ENCODE measurements around the gene ARL14. TPM values are rescaled to one million over a fixed set of nuclear protein-coding genes. Genes with fewer than 3 reads are reported as not detected.
A peak's percentile ranks its signal among the peaks of the same experiment; 100 is the strongest.

Gene ARL14
- total RNA-seq, 5 donors from 2014 or later (not counting 1 experiment from before 2014, with no cell fraction given): not detected

- H3K9me3 Mint-ChIP-seq: no peaks in the 10 kb centered on the region
- H3K4me1 Mint-ChIP-seq: no peaks in the 10 kb centered on the region
- H3K4me3 ChIP-seq (ENCODE audit: control insufficient read depth in 1 of 2, extremely low read depth in 1 of 2, low read length in 1 of 2): no peak overlapping the region
- no peaks in the 10 kb centered on the region for H3K4me1 ChIP-seq (ENCODE audit: control insufficient read depth in 1 of 2, extremely low read depth in 1 of 2, insufficient read depth in 2 of 2, low read length in 2 of 2)
- no peak overlapping the region for H3K27ac Mint-ChIP-seq
- H3K36me3 ChIP-seq (ENCODE audit: control insufficient read depth in 2 of 2, extremely low read depth in 1 of 2, insufficient read depth in 1 of 2, low read length in 1 of 2): no peaks in the 10 kb centered on the region
- H3K4me3 Mint-ChIP-seq: no peak overlapping the region
- H3K27me3 Mint-ChIP-seq: peaks cover 6 to 9% of the 10 kb centered on the region in 2 donors
- ATAC-seq (replicated peaks in 1 of 4) (no peak), DNase-seq (no peak)
- ChIA-PET CTCF (no interaction called here), POLR2A (no interaction called here)
- H3K9me3 ChIP-seq: no peaks in the 10 kb centered on the region
- H3K27ac ChIP-seq (ENCODE audit: low read length): no peak overlapping the region
- no CpG with 5 or more reads among the region's 2 CpGs for WGBS (ENCODE audit: insufficient coverage)
- H3K27me3 ChIP-seq (replicated peaks in 1 of 2; ENCODE audit: control insufficient read depth in 2 of 2, extremely low read depth in 1 of 2, insufficient read depth in 2 of 2, low read length in 1 of 2): peaks cover 0 to 8% of the 10 kb centered on the region in 2 experiments
- no peaks in the 10 kb centered on the region for H3K36me3 Mint-ChIP-seq
Observed at GRCh38 chr3:160684368-160684740, 7.4 kb downstream of the ARL14 start.

GRCh38 chr3:160685144-160685766 lies 8.3 kb downstream of the ARL14 start:
- no peaks in the 10 kb centered on the region for H3K9me3 Mint-ChIP-seq
- no peaks in the 10 kb centered on the region for H3K36me3 Mint-ChIP-seq
- Histone ChIP-seq H3K27me3 (replicated peaks in 1 of 2; ENCODE audit: control insufficient read depth in 2 of 2, extremely low read depth in 1 of 2, insufficient read depth in 2 of 2, low read length in 1 of 2) (peaks cover 0 to 8% of the 10 kb centered on the region in 2 experiments), H3K36me3 (ENCODE audit: control insufficient read depth in 2 of 2, extremely low read depth in 1 of 2, insufficient read depth in 1 of 2, low read length in 1 of 2) (no peaks in the 10 kb centered on the region), H3K4me3 (ENCODE audit: control insufficient read depth in 1 of 2, extremely low read depth in 1 of 2, low read length in 1 of 2) (no peak overlapping the region), H3K27ac (ENCODE audit: low read length) (no peak overlapping the region), H3K4me1 (ENCODE audit: control insufficient read depth in 1 of 2, extremely low read depth in 1 of 2, insufficient read depth in 2 of 2, low read length in 2 of 2) (no peaks in the 10 kb centered on the region), H3K9me3 (no peaks in the 10 kb centered on the region)
- H3K4me1 Mint-ChIP-seq: no peaks in the 10 kb centered on the region
- ChIA-PET CTCF (interaction anchor here (0.6 to 1.2 kb wide), 3 partner anchors 9 to 756 kb away, joined by 3 to 5 read pairs (median 3); no protein-coding TSS in a partner anchor), POLR2A (no interaction called here)
- no peak for ATAC-seq (replicated peaks in 1 of 4)
- H3K27ac Mint-ChIP-seq: no peak overlapping the region
- WGBS (ENCODE audit: insufficient coverage): no CpG with 5 or more reads among the region's 1 CpG
- DNase-seq: no peak
- H3K27me3 Mint-ChIP-seq: peaks cover 6 to 9% of the 10 kb centered on the region in 2 donors
- no peak overlapping the region for H3K4me3 Mint-ChIP-seq

- H3K36me3 ChIP-seq (ENCODE audit: control insufficient read depth in 2 of 2, extremely low read depth in 1 of 2, insufficient read depth in 1 of 2, low read length in 1 of 2): no peaks in the 10 kb centered on the region
- ChIA-PET CTCF (interaction anchor here (1.0 to 2.6 kb wide), 5 partner anchors 9 to 737 kb away, joined by 3 to 11 read pairs (median 4); no protein-coding TSS in a partner anchor), POLR2A (no interaction called here)
- H3K4me1 ChIP-seq (ENCODE audit: control insufficient read depth in 1 of 2, extremely low read depth in 1 of 2, insufficient read depth in 2 of 2, low read length in 2 of 2): no peaks in the 10 kb centered on the region
- H3K4me3 ChIP-seq (ENCODE audit: control insufficient read depth in 1 of 2, extremely low read depth in 1 of 2, low read length in 1 of 2): no peak overlapping the region
- no peak overlapping the region for H3K27ac ChIP-seq (ENCODE audit: low read length)
- Mint-ChIP-seq H3K27ac (no peak overlapping the region), H3K9me3 (no peaks in the 10 kb centered on the region), H3K27me3 (peaks cover 4 to 6% of the 10 kb centered on the region in 2 donors), H3K4me3 (no peak overlapping the region), H3K4me1 (no peaks in the 10 kb centered on the region), H3K36me3 (no peaks in the 10 kb centered on the region)
- DNase-seq: peak in 1 of 35 experiments; percentile 33
- no CpG with 5 or more reads among the region's 6 CpGs for WGBS (ENCODE audit: insufficient coverage)
- ATAC-seq (replicated peaks in 1 of 4): no peak
- H3K9me3 ChIP-seq: no peaks in the 10 kb centered on the region
- peaks cover 0 to 3% of the 10 kb centered on the region in 2 experiments for H3K27me3 ChIP-seq (replicated peaks in 1 of 2; ENCODE audit: control insufficient read depth in 2 of 2, extremely low read depth in 1 of 2, insufficient read depth in 2 of 2, low read length in 1 of 2)
Observed at GRCh38 chr3:160686955-160687535, 10.1 kb downstream of the ARL14 start.

GRCh38 chr3:160691151-160691550 lies 14.2 kb downstream of the ARL14 start:
- peaks cover 0 to 8% (median 5%) of the 10 kb centered on the region in 3 donors for H3K4me1 Mint-ChIP-seq
- no peaks in the 10 kb centered on the region for H3K27me3 Mint-ChIP-seq
- no peak overlapping the region for H3K4me3 Mint-ChIP-seq
- H3K27me3 ChIP-seq (replicated peaks in 1 of 2; ENCODE audit: control insufficient read depth in 2 of 2, extremely low read depth in 1 of 2, insufficient read depth in 2 of 2, low read length in 1 of 2): peaks cover 0 to 2% of the 10 kb centered on the region in 2 experiments
- ChIA-PET CTCF (no interaction called here), POLR2A (interaction anchor here (0.6 kb wide), 2 partner anchors 55 to 453 kb away, joined by 3 read pairs; no protein-coding TSS in a partner anchor)
- H3K4me3 ChIP-seq (ENCODE audit: control insufficient read depth in 1 of 2, extremely low read depth in 1 of 2, low read length in 1 of 2): no peak overlapping the region
- no peak for DNase-seq
- H3K27ac Mint-ChIP-seq: no peak overlapping the region
- H3K36me3 ChIP-seq (ENCODE audit: control insufficient read depth in 2 of 2, extremely low read depth in 1 of 2, insufficient read depth in 1 of 2, low read length in 1 of 2): no peaks in the 10 kb centered on the region
- WGBS (ENCODE audit: insufficient coverage): no CpG with 5 or more reads among the region's 1 CpG
- H3K9me3 Mint-ChIP-seq: no peaks in the 10 kb centered on the region
- H3K36me3 Mint-ChIP-seq: no peaks in the 10 kb centered on the region
- H3K4me1 ChIP-seq (ENCODE audit: control insufficient read depth in 1 of 2, extremely low read depth in 1 of 2, insufficient read depth in 2 of 2, low read length in 2 of 2): no peaks in the 10 kb centered on the region
- ATAC-seq (replicated peaks in 1 of 4): no peak
- no peaks in the 10 kb centered on the region for H3K9me3 ChIP-seq
- no peak overlapping the region for H3K27ac ChIP-seq (ENCODE audit: low read length)

GRCh38 chr3:160691962-160692361 lies 15.0 kb downstream of the ARL14 start:
- CTCF ChIA-PET: no interaction called here
- H3K27me3 Mint-ChIP-seq: no peaks in the 10 kb centered on the region
- no peak for ATAC-seq (replicated peaks in 1 of 4)
- no peaks in the 10 kb centered on the region for H3K27me3 ChIP-seq (replicated peaks in 1 of 2; ENCODE audit: control insufficient read depth in 2 of 2, extremely low read depth in 1 of 2, insufficient read depth in 2 of 2, low read length in 1 of 2)
- no peak overlapping the region for H3K4me3 Mint-ChIP-seq
- POLR2A ChIA-PET: no interaction called here
- no peak overlapping the region for H3K27ac ChIP-seq (ENCODE audit: low read length)
- 80% methylated on average over 1 of the region's 4 CpGs for WGBS (ENCODE audit: insufficient coverage)
- H3K36me3 ChIP-seq (ENCODE audit: control insufficient read depth in 2 of 2, extremely low read depth in 1 of 2, insufficient read depth in 1 of 2, low read length in 1 of 2): no peaks in the 10 kb centered on the region
- no peak overlapping the region for H3K4me3 ChIP-seq (ENCODE audit: control insufficient read depth in 1 of 2, extremely low read depth in 1 of 2, low read length in 1 of 2)
- H3K9me3 Mint-ChIP-seq: no peaks in the 10 kb centered on the region
- H3K36me3 Mint-ChIP-seq: no peaks in the 10 kb centered on the region
- H3K27ac Mint-ChIP-seq: no peak overlapping the region
- H3K4me1 ChIP-seq (ENCODE audit: control insufficient read depth in 1 of 2, extremely low read depth in 1 of 2, insufficient read depth in 2 of 2, low read length in 2 of 2): no peaks in the 10 kb centered on the region
- peaks cover 0 to 8% (median 5%) of the 10 kb centered on the region in 3 donors for H3K4me1 Mint-ChIP-seq
- no peak for DNase-seq
- H3K9me3 ChIP-seq: no peaks in the 10 kb centered on the region

GRCh38 chr3:160693191-160693590 lies 16.2 kb downstream of the ARL14 start:
- no peaks in the 10 kb centered on the region for H3K4me1 ChIP-seq (ENCODE audit: control insufficient read depth in 1 of 2, extremely low read depth in 1 of 2, insufficient read depth in 2 of 2, low read length in 2 of 2)
- H3K27ac Mint-ChIP-seq: no peak overlapping the region
- H3K36me3 ChIP-seq (ENCODE audit: control insufficient read depth in 2 of 2, extremely low read depth in 1 of 2, insufficient read depth in 1 of 2, low read length in 1 of 2): no peaks in the 10 kb centered on the region
- no peaks in the 10 kb centered on the region for H3K27me3 ChIP-seq (replicated peaks in 1 of 2; ENCODE audit: control insufficient read depth in 2 of 2, extremely low read depth in 1 of 2, insufficient read depth in 2 of 2, low read length in 1 of 2)
- ChIA-PET POLR2A (no interaction called here), CTCF (no interaction called here)
- no peaks in the 10 kb centered on the region for H3K36me3 Mint-ChIP-seq
- H3K9me3 Mint-ChIP-seq: no peaks in the 10 kb centered on the region
- no peak overlapping the region for H3K27ac ChIP-seq (ENCODE audit: low read length)
- peaks cover 0 to 8% (median 5%) of the 10 kb centered on the region in 3 donors for H3K4me1 Mint-ChIP-seq
- no peak overlapping the region for H3K4me3 ChIP-seq (ENCODE audit: control insufficient read depth in 1 of 2, extremely low read depth in 1 of 2, low read length in 1 of 2)
- H3K9me3 ChIP-seq: no peaks in the 10 kb centered on the region
- no peaks in the 10 kb centered on the region for H3K27me3 Mint-ChIP-seq
- ATAC-seq (replicated peaks in 1 of 4) (no peak), DNase-seq (no peak)
- no peak overlapping the region for H3K4me3 Mint-ChIP-seq
- no CpG with 5 or more reads among the region's 2 CpGs for whole genome bisulfite sequencing (ENCODE audit: insufficient coverage)

All from T-cell (primary cell).